H4 (cell line): ENCODE measurements around the gene MOAP1. TPM values are rescaled to one million over a fixed set of nuclear protein-coding genes. Genes with fewer than 3 reads are reported as not detected.
"Not testable (repeated sequence)": the region's sequence is repeated elsewhere in the genome, so short reads cannot be mapped to it uniquely, and the experiment has no call there.

Source experiments
- DNase-seq: peaks from one replicate; pipeline ENCODE4 v3.0.0-alpha.2; 2015; ENCODE audit warnings: low spot score
- total RNA-seq: library from RNA; depleted of rRNA; stranded (reverse); fragments of >200 nt; shearing (Covaris generic); gene quantifications from 2 replicates; pipeline ENCODE4 v1.2.3, GENCODE V29; 2014; rRNA removed

The MOAP1 gene, protein sequence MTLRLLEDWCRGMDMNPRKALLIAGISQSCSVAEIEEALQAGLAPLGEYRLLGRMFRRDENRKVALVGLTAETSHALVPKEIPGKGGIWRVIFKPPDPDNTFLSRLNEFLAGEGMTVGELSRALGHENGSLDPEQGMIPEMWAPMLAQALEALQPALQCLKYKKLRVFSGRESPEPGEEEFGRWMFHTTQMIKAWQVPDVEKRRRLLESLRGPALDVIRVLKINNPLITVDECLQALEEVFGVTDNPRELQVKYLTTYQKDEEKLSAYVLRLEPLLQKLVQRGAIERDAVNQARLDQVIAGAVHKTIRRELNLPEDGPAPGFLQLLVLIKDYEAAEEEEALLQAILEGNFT
- 8.9 and 9.1 TPM in 2 replicates for total RNA-seq

GRCh38 chr14:93184391-93185348, at the start of gene MOAP1, which contains the start of gene LYSET:
TSS of gene MOAP1 (minus strand) at chr14:93184897. CDS start at chr14:93184242, 655 bp downstream.
TSS of gene LYSET (plus strand) at chr14:93185317. CDS start at chr14:93185406, 89 bp downstream.
- peak; percentile 79 for DNase-seq

- DNase-seq: not testable (repeated sequence)
These were observed 48.4 kb upstream of the MOAP1 start for GRCh38 chr14:93233078-93233477.

- no peak for DNase-seq
These were observed 47.5 kb upstream of the MOAP1 start for GRCh38 chr14:93232159-93232558.

GRCh38 chr14:93231129-93231979, 46.7 kb upstream of the MOAP1 start:
- no peak for DNase-seq

GRCh38 chr14:93230539-93230938, 45.8 kb upstream of the MOAP1 start:
- DNase-seq: no peak

DNA sequence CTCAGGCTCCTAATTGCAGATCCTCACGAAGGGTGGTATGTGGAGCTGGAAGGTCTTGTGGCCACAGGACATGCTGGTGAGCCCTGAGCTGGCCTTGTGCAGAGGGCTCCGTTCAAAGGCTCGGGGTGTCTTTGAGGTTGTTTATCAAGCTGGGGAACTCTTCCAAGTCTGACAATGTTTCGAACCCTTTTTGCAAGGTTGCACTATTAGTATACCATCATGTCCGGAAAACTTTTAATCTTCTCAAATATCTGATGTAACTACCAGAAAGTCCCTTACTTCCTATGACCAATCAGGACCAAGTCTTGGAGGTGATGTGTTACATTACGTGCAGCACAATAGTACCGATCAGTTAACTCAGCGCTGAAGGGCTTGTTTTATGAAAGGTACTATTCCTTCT, 43.9 kb upstream of the MOAP1 start:
- no peak for DNase-seq

DNA sequence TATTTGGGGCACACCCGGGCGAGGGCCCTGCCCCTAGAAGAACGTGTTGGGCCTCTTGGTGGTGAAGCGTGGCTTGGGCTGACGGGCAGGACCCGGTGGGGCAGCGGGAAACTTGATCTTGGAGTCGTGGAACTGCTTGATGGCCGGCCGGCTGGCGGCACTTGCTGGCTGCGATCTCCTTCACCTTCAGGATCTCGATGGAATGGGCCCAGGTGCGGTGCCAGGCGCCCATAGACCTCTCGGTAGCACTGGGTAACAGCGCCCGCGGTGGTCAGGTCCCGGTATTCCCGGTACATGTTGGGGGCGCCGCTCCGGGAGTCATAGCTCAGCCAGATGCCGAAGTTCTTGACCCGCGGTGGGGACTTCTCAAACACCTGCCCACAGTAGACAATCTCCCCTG, 38.9 kb upstream of the MOAP1 start:
- no peak for DNase-seq

- no peak for DNase-seq
These were observed 35.8 kb upstream of the MOAP1 start for GRCh38 chr14:93220509-93220908.

DNA sequence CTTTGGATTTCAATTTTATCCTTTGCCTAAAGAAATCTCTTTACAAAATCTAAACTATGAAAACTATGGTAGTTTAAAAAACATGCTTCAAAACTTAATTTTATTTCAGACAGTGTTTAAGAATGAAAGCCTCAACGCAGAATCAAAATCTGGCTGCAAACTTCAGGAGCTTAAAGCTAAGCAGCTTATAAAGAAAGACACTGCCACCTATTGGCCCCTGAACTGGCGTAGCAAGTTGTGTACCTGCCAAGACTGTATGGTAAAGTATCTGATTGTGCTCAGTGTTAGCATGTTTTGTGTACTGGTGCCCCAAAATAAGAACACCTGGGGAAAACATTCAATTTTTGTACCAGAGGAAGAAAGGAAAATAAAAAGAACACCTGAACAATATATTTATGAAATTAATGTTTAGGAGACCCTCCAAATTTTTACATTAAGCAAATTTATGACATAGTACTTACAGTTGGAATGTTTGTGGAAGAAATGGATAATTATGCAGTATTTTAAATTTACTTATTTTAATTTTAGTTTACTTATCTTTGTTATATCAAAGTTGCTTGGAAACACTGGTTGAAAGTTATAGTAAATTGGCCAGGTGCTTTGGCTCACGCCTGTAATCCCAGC, 34.5 kb upstream of the MOAP1 start:
- DNase-seq: peak; percentile 54

DNA sequence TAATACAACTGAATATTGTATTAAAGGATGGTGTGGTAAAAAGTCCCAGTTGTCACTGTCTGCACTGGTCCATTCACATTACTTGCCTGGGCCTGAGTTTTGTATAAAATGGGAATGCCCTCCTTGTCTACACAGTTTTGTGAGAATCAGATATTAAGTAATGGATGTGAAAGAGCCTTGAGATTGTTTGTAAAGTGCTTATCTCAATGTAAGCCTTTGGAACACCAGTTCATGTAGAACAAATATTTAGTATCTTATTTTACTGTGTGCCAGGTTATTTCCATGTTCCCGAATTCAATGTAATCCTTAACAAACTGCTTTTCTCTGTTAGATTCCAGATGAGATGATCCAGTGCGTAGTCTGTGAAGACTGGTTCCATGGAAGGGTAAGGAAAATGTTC, 29.9 kb upstream of the MOAP1 start:
- no peak for DNase-seq

DNA sequence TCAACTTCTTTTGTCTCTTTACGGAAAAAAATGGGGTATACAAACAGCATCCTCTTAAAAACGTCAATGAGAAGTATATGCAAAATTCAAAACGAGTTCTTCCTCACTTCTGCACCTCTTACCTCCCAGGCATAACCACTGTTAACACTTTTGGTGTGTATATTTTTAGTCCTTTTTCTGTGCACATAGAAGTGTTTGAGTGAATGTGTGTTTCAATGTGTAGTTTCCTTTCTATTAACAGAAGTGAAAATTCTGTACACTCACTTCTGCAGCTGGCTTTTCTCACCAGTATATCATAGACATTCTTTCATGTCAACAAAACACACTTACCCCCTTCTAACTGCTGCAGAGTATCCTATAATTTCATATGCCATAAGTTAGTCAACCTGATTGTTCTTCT, 27.7 kb upstream of the MOAP1 start:
- DNase-seq: no peak

DNA sequence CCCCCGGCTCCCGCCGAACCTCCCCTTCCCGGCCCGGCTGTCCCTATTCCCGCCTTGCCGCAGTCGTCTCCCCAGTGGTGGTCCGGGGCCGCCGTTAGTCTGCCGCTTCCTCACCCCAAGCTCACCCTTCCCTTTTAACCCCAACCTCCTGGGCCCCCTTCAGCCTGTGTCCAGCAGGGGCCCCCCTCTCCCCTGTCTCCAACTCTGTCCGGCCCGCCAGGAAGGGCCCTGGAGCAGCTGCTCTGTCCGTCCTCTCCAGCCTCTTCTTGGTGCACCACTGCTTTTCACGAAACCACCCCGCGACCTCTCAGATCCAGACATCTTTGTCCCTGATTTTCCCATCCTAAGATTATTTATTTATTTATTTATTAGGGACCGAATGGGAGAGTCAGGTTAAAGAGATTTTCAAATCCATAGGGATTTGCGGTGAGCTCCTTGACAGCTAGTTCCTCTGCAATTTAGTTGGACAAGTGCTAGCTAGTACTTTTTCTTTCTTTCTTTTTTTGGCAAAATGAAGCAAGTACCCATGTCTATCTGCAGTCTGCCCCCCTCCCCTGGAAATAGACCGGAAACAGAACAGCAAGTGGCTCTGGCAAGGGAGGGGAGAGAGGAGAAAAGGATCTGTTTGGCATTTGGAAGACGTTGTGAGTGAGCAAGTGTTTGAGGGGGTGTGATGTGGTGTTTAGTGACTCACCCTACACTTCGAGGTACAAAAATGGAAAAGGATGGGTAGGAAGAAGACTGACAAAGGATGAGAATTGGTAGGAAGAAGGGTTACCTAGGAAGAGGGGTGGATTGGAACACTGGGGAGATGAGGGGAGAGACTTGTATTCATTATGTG, 23.0 kb upstream of the MOAP1 start:
- no peak for DNase-seq

- peak; percentile 97 for DNase-seq
These were observed 22.2 kb upstream of the MOAP1 start, which contains the start of the genes GON7 and UBR7 for GRCh38 chr14:93206793-93207467. TSS of gene GON7 (minus strand) at chr14:93207065. CDS start at chr14:93207037, 28 bp downstream. TSS of gene UBR7 (plus strand) at chr14:93207256. CDS start at chr14:93207292, 36 bp downstream.

- no peak for DNase-seq
These were observed 16.5 kb upstream of the MOAP1 start for GRCh38 chr14:93201155-93201704.

DNA sequence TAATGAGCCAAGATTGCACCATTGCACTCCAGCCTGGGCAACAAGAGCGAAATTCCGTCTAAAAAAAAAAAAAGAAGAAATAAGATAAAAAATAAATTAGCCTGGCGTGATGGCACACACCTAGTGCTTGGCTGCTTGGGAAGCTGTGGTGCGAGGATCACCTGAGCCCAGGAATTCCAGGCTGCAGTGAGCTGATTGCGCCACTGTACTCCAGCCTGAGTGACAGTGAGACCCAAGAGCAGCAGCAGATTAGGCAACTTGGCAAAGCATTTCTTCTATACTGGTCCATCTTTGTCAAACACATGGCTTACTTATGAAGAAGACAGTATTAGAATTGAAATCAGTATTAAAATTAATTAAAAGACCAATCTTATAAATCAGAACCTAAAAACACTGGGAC, 15.9 kb upstream of the MOAP1 start:
- no peak for DNase-seq

- DNase-seq: no peak
These were observed 14.3 kb upstream of the MOAP1 start for GRCh38 chr14:93199031-93199430.

GRCh38 chr14:93195316-93195999, 10.8 kb upstream of the MOAP1 start:
- no peak for DNase-seq

GRCh38 chr14:93186956-93187355, 2.3 kb upstream of the MOAP1 start:
- no peak for DNase-seq

- DNase-seq: no peak
These were observed 1.8 kb upstream of the MOAP1 start for GRCh38 chr14:93186466-93186865.
